SU-DHL-6 (cell line): ENCODE results near the gene HIRIP3.

Experiments
- EZH2phosphoT487 ChIP-seq: fragments of 200-600 bp; sonication (generic), shearing (Covaris generic); conservative IDR thresholded peaks from 2 replicates; pipeline ENCODE4 v1.6.1; 2018; ENCODE audit warnings: mild to moderate bottlenecking, antibody characterized with exemption, low read length, moderate library complexity, mixed read lengths
- TF ChIP-seq, protein P1 (sequence below): fragments of 200-600 bp; sonication (generic); IDR thresholded peaks from one replicate; pipeline ENCODE4 v1.5.1; 2017; ENCODE audit warnings: antibody characterized with exemption, mild to moderate bottlenecking, low read length, moderate library complexity; ENCODE audit not compliant: insufficient read depth, poor library complexity, severe bottlenecking

DNA sequence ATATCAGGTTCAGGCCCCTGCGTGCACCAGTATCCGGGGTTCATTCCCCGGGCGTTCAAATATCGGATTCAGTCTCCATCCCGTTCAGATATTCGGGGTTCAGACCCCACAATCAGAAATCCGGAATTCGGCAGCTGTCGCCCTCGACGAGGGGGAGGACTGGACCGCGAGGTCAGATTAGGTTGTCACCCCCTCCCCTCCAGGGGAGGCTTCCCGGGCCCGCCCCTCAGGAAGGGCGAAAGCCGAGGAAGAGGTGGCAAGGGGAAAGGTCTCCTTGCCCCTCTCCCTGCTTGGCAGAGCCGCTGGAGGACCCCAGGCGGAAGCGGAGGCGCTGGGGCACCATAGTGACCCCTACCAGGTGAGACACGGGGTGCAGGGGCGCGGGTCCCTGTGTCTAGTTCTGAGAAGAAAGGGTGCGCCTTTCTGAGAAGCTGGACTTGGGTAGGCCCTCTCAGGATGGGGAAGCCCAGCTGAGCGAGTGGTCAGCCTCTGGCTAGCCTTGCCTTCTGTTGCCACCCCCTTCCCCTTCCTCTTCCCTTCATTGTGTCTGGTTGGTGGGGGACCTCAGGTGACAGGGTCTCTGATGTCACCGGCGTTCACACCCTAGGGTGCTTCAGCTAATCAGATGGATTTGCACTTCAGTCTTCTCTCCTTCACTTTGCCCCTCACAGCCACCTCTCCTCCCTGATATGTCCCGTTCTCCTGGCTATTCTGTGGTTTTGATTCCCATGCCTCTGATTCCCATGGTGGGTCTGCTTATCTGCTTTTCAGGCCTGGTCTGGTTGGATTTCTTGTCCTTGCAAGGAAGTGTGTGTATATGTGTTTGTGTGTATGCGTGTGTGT, 20.9 kb downstream of the HIRIP3 start:
- TF ChIP-seq, protein P1, sequence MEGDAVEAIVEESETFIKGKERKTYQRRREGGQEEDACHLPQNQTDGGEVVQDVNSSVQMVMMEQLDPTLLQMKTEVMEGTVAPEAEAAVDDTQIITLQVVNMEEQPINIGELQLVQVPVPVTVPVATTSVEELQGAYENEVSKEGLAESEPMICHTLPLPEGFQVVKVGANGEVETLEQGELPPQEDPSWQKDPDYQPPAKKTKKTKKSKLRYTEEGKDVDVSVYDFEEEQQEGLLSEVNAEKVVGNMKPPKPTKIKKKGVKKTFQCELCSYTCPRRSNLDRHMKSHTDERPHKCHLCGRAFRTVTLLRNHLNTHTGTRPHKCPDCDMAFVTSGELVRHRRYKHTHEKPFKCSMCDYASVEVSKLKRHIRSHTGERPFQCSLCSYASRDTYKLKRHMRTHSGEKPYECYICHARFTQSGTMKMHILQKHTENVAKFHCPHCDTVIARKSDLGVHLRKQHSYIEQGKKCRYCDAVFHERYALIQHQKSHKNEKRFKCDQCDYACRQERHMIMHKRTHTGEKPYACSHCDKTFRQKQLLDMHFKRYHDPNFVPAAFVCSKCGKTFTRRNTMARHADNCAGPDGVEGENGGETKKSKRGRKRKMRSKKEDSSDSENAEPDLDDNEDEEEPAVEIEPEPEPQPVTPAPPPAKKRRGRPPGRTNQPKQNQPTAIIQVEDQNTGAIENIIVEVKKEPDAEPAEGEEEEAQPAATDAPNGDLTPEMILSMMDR = no peak
- TF ChIP-seq EZH2phosphoT487 = no peak
